ENCODE measurements around the gene LNX1. TPM values are rescaled to one million over a fixed set of nuclear protein-coding genes. Genes with fewer than 3 reads are reported as not detected.

Gene LNX1
- polyA plus RNA-seq, 1 donor (not counting 4 experiments of a cell fraction or from before 2014, with no cell fraction given): 0.22 TPM

DNA sequence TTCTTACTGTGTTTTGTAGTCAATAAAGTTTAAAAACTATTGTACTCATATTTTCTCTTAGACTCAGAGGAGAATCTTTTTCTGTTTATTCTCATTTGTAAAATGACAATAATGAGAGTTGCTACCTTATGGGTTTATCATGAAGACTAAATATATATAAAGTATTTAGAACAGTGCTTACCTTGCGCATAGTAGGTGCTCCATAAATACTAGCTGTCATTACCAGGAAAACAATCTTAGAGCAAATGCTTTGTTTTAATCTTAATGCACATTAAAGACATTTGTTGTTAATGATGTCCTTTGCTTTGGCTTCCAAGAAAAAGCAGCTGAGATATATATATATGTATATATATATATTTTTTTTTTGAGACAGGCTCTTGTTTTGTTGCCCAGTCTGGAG is 168.9 kb downstream of the LNX1 start:
- H4K20me1 ChIP-seq (ENCODE audit: control insufficient read depth, extremely low read depth, insufficient read depth, low read length): no peaks in the 10 kb centered on the region
- no peaks in the 10 kb centered on the region for H3K27me3 ChIP-seq (ENCODE audit: control insufficient read depth, extremely low read depth, insufficient read depth, low read length)
- no peak overlapping the region for H3K9ac ChIP-seq (ENCODE audit: control insufficient read depth, extremely low read depth, insufficient read depth, low read length)
- H2AFZ ChIP-seq (ENCODE audit: control insufficient read depth, low read length): no peak overlapping the region
- no peak overlapping the region for H3K27ac ChIP-seq (ENCODE audit: control insufficient read depth, insufficient read depth, low read length)
- H3K79me2 ChIP-seq (ENCODE audit: control insufficient read depth, insufficient read depth, low read length): no peaks in the 10 kb centered on the region
- TF ChIP-seq EZH2 (IDR thresholded peaks at IDR 0.05; ENCODE audit: low read length) (no peak), CTCF (optimal IDR thresholded peaks at IDR 0.05 in 1 of 3, IDR thresholded peaks at IDR 0.05 in 1 of 3, conservative IDR thresholded peaks at IDR 0.05 in 1 of 3; ENCODE audit: extremely low read depth in 1 of 3, insufficient read depth in 2 of 3, low read length in 3 of 3) (no peak)
- H3K4me2 ChIP-seq (ENCODE audit: control insufficient read depth, extremely low read depth, insufficient read depth, low read depth, low read length): no peak overlapping the region
- H3K4me3 ChIP-seq (ENCODE audit: control insufficient read depth in 2 of 3, extremely low read depth in 1 of 3, insufficient read depth in 2 of 3, low read depth in 1 of 3, low read length in 3 of 3): no peak overlapping the region
- dilution Hi-C loops (cut with MboI; ENCODE audit: extremely low pct_ligation_motif_present, low sequenced_read_pairs): no loop called here
- H3K4me1 ChIP-seq (ENCODE audit: control insufficient read depth, extremely low read depth, insufficient read depth, low read length): no peaks in the 10 kb centered on the region
- peaks cover 0 to under 1% of the 10 kb centered on the region in 2 experiments for H3K36me3 ChIP-seq (ENCODE audit: control insufficient read depth in 2 of 2, extremely low read depth in 1 of 2, insufficient read depth in 2 of 2, low read length in 2 of 2)
- DNase-seq (ENCODE audit: low read depth, low spot score) (no peak), FAIRE-seq (no peak)
- H3K9me1 ChIP-seq (ENCODE audit: control insufficient read depth, extremely low read depth, insufficient read depth, low read length): no peaks in the 10 kb centered on the region
- no peaks in the 10 kb centered on the region for H3K9me3 ChIP-seq (ENCODE audit: control insufficient read depth, low read depth, low read length)

DNA sequence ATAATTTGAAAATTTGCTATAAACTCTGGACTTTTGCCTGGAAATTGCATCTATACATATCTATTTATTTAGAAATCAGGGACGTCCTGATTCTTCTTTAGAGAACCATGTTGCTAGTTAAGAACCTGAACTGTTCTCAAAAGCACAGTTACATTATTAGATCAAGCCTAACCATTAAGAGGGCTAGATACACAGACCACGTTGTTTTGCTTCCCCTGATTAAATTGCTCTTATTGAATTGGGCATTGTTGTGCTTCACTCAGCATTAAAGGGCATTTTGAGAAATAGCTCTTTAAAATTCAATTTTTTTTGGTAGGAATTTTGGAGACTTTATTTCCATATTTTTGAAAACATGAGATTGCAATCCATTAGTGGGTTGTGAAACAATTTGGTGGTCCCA is 169.5 kb downstream of the LNX1 start:
- Histone ChIP-seq H2AFZ (ENCODE audit: control insufficient read depth, low read length) (no peak overlapping the region), H3K4me2 (ENCODE audit: control insufficient read depth, extremely low read depth, insufficient read depth, low read depth, low read length) (no peak overlapping the region), H3K4me1 (ENCODE audit: control insufficient read depth, extremely low read depth, insufficient read depth, low read length) (no peaks in the 10 kb centered on the region), H3K4me3 (ENCODE audit: control insufficient read depth in 2 of 3, extremely low read depth in 1 of 3, insufficient read depth in 2 of 3, low read depth in 1 of 3, low read length in 3 of 3) (no peak overlapping the region), H3K9me1 (ENCODE audit: control insufficient read depth, extremely low read depth, insufficient read depth, low read length) (no peaks in the 10 kb centered on the region), H4K20me1 (ENCODE audit: control insufficient read depth, extremely low read depth, insufficient read depth, low read length) (no peaks in the 10 kb centered on the region), H3K27ac (ENCODE audit: control insufficient read depth, insufficient read depth, low read length) (no peak overlapping the region), H3K9me3 (ENCODE audit: control insufficient read depth, low read depth, low read length) (no peaks in the 10 kb centered on the region), H3K36me3 (ENCODE audit: control insufficient read depth in 2 of 2, extremely low read depth in 1 of 2, insufficient read depth in 2 of 2, low read length in 2 of 2) (no peaks in the 10 kb centered on the region), H3K9ac (ENCODE audit: control insufficient read depth, extremely low read depth, insufficient read depth, low read length) (no peak overlapping the region), H3K79me2 (ENCODE audit: control insufficient read depth, insufficient read depth, low read length) (no peaks in the 10 kb centered on the region), H3K27me3 (ENCODE audit: control insufficient read depth, extremely low read depth, insufficient read depth, low read length) (no peaks in the 10 kb centered on the region)
- no peak for DNase-seq (ENCODE audit: low read depth, low spot score)
- TF ChIP-seq CTCF (optimal IDR thresholded peaks at IDR 0.05 in 1 of 3, IDR thresholded peaks at IDR 0.05 in 1 of 3, conservative IDR thresholded peaks at IDR 0.05 in 1 of 3; ENCODE audit: extremely low read depth in 1 of 3, insufficient read depth in 2 of 3, low read length in 3 of 3): no peak
- TF ChIP-seq EZH2 (IDR thresholded peaks at IDR 0.05; ENCODE audit: low read length): no peak
- dilution Hi-C loops (cut with MboI; ENCODE audit: extremely low pct_ligation_motif_present, low sequenced_read_pairs): no loop called here
- no peak for FAIRE-seq
